GM19438 (cell line): ENCODE data around the gene LBP.
"Not testable (repeated sequence)": the region's sequence is repeated elsewhere in the genome, so short reads cannot be mapped to it uniquely, and the experiment has no call there.

Experiments used
- ATAC-seq: cut with Tn5 transposase; IDR thresholded peaks from one replicate; pipeline ENCODE4 v1.9.1; 2021; ENCODE audit warnings: low read depth; ENCODE audit not compliant: unreplicated experiment

The LBP gene

GRCh38 chr20:38320221-38320620, 26.1 kb upstream of the LBP start:
- ATAC-seq, result no peak

- ATAC-seq, result no peak
Measured at GRCh38 chr20:38321959-38322598, 24.2 kb upstream of the LBP start.

- ATAC-seq, result no peak
Measured at GRCh38 chr20:38324159-38324558, 22.1 kb upstream of the LBP start.

- ATAC-seq, result no peak
Measured at GRCh38 chr20:38325167-38325566, 21.1 kb upstream of the LBP start.

- no peak for ATAC-seq
Measured at GRCh38 chr20:38325905-38326304, 20.4 kb upstream of the LBP start.

GRCh38 chr20:38326309-38326708, 20.0 kb upstream of the LBP start:
- ATAC-seq, result no peak

- no peak for ATAC-seq
Measured at GRCh38 chr20:38330638-38331037, 15.6 kb upstream of the LBP start.

- no peak for ATAC-seq
Measured at GRCh38 chr20:38331245-38331644, 15.0 kb upstream of the LBP start.

- no peak for ATAC-seq
Measured at GRCh38 chr20:38331814-38332213, 14.5 kb upstream of the LBP start.

- ATAC-seq, result no peak
Measured at GRCh38 chr20:38334016-38334415, 12.3 kb upstream of the LBP start.

GRCh38 chr20:38336726-38337125, 9.6 kb upstream of the LBP start:
- no peak for ATAC-seq

- ATAC-seq, result no peak
Measured at GRCh38 chr20:38337561-38338140, 8.6 kb upstream of the LBP start.

GRCh38 chr20:38338849-38339520, 7.3 kb upstream of the LBP start:
- ATAC-seq, result no peak

- not testable (repeated sequence) for ATAC-seq
Measured at GRCh38 chr20:38339521-38339896, 6.8 kb upstream of the LBP start.

- ATAC-seq, result no peak
Measured at GRCh38 chr20:38339997-38340396, 6.3 kb upstream of the LBP start.

- ATAC-seq, result no peak
Measured at GRCh38 chr20:38340693-38341092, 5.6 kb upstream of the LBP start.

- no peak for ATAC-seq
Measured at GRCh38 chr20:38342216-38342615, 4.1 kb upstream of the LBP start.

- ATAC-seq, result no peak
Measured at GRCh38 chr20:38342713-38343310, 3.5 kb upstream of the LBP start.

- no peak for ATAC-seq
Measured at GRCh38 chr20:38343311-38344106, 2.8 kb upstream of the LBP start.

GRCh38 chr20:38344107-38344701, 2.1 kb upstream of the LBP start:
- ATAC-seq, result no peak

- no peak for ATAC-seq
Measured at GRCh38 chr20:38345643-38346042, 639 bp upstream of the LBP start.
